IPS DF 6.9 (cell line): Measurements from ENCODE around the gene PADI2.

Experiments
- DNase-seq: peaks from one replicate; pipeline ENCODE4 v3.0.0-alpha.2; 2013; ENCODE audit warnings: low read depth, low spot score
- H3K27ac ChIP-seq: one replicate; pipeline ENCODE4 v1.5.1; 2013; ENCODE audit warnings: low read length, control low read depth
- H3K27me3 ChIP-seq: 2 replicates; pipeline ENCODE4 v1.6.1; 2013; ENCODE audit warnings: mild to moderate bottlenecking, low read length; ENCODE audit not compliant: control insufficient read depth, insufficient read depth
- H3K36me3 ChIP-seq: 2 replicates; pipeline ENCODE4 v1.6.1; 2013; ENCODE audit warnings: low read length; ENCODE audit not compliant: control insufficient read depth, insufficient read depth
- H3K4me1 ChIP-seq: 2 replicates; pipeline ENCODE4 v1.6.1; 2013; ENCODE audit warnings: low read length; ENCODE audit not compliant: control insufficient read depth, insufficient read depth
- H3K4me3 ChIP-seq: 2 replicates; pipeline ENCODE4 v1.5.1; 2013; ENCODE audit warnings: mild to moderate bottlenecking, low read length
- H3K9me3 ChIP-seq: 2 replicates; pipeline ENCODE4 v1.6.1; 2013; ENCODE audit warnings: low read length, inconsistent platforms; ENCODE audit not compliant: control insufficient read depth, insufficient read depth
- WGBS: extraction: QIAGEN DNeasy Blood & Tissue Kit; methylation state at CpG from one replicate; pipeline ENCODE4 v1.1.7; 2013; ENCODE audit warnings: mixed read lengths, missing lambda C conversion rate; ENCODE audit not compliant: insufficient read length, insufficient coverage; 5-methylcytosine and 5-hydroxymethylcytosine counted together

Gene PADI2

DNA sequence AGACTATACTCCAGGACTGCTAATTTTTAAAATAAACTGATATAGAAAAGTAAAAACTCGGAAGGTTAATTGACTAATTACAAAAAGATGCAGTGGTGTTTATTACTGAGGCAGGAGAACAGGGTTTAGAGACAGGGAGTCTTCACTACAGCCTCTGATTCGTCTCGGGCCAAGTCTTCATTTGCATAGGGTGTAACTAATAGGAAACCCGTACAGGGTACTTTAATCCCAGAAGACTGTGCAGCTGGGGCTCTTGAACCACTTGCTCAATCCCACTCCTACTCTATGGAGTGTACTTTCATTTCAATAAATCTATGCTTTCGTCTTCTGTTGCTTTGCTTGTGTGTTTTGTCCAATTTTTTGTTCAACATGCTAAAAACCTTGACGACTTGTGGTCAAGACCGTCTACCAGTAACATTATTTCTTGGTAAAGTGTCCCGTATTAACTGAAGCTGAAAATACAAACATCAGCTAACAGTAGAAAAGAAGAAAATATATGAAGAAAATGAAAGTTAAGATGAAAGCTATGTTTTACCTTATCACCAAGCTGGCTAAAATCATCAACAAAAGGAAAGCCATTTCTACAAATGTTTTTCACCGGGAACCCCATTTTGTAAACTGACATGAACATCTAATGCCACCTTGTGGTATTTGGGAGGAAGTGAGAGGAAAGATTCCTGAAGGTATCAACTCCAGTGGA lies 73.5 kb downstream of the PADI2 start:
- WGBS = no CpG with 5 or more reads among the region's 9 CpGs
- H3K9me3 ChIP-seq = no peaks in the 10 kb centered on the region
- no peak for DNase-seq
- no peaks in the 10 kb centered on the region for H3K4me1 ChIP-seq
- H3K4me3 ChIP-seq = no peak overlapping the region
- H3K36me3 ChIP-seq = peaks cover 4% of the 10 kb centered on the region; the same call in 1 of the 2 replicates
- H3K27me3 ChIP-seq = no peaks in the 10 kb centered on the region
- H3K27ac ChIP-seq = no peak overlapping the region

DNA sequence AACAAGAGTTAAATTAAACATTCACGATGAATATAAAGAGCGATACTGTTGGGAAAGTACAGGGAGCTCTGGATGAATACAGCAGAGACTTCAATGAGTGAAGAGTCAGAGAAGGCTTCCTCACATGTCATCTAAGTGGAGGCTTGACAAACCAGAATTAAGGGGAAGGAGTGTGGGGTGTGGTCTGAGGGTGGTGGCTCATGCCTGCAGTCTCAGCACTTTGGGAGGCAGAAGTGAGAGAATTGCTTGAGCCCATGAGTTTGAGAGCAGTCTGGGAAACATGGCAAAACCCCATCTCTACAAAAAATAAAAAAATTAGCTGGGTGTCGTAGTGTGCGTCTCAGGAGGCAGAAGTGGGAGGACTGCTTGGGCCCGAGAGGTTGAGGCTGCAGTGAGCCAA lies 74.1 kb downstream of the PADI2 start:
- H3K36me3 ChIP-seq = peaks cover 2% of the 10 kb centered on the region; the same call in 1 of the 2 replicates
- no CpG with 5 or more reads among the region's 5 CpGs for WGBS

DNA sequence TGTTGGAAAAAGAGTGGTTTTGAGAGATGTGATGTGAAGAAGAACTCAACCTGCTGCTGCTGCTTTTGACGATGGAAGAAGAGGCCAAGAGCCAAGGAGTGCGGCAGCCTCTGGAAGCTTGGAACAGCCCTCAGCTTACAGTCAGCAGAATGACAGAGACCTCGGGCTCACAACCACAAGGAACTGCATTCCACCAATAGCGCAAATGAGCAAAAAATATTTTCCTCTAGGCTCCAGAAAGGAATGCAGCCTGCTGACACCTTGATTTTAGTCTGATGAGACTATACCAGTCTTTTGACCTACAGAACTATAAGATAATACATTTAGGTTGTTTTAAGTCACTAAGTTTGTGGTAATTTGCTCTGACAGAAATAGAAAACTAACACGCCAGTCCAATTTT lies 75.6 kb downstream of the PADI2 start:
- Histone ChIP-seq H3K36me3 (peaks cover 2% of the 10 kb centered on the region; the same call in 1 of the 2 replicates), H3K27ac (no peak overlapping the region), H3K9me3 (no peaks in the 10 kb centered on the region), H3K4me1 (no peaks in the 10 kb centered on the region), H3K4me3 (no peak overlapping the region), H3K27me3 (no peaks in the 10 kb centered on the region)
- no peak for DNase-seq
- WGBS = no CpG with 5 or more reads among the region's 5 CpGs

More for the DNA sequence above, 74.1 kb downstream of the PADI2 start:
- H3K27me3 ChIP-seq = no peaks in the 10 kb centered on the region
- DNase-seq = no peak
- H3K4me1 ChIP-seq = no peaks in the 10 kb centered on the region
- no peaks in the 10 kb centered on the region for H3K9me3 ChIP-seq
- no peak overlapping the region for H3K4me3 ChIP-seq
- no peak overlapping the region for H3K27ac ChIP-seq

- DNase-seq = no peak
- no peak overlapping the region for H3K4me3 ChIP-seq
- peaks cover 2% of the 10 kb centered on the region; the same call in 1 of the 2 replicates for H3K36me3 ChIP-seq
- H3K4me1 ChIP-seq = no peaks in the 10 kb centered on the region
- H3K27me3 ChIP-seq = no peaks in the 10 kb centered on the region
- H3K9me3 ChIP-seq = no peaks in the 10 kb centered on the region
- WGBS = no CpG with 5 or more reads among the region's 1 CpG
- H3K27ac ChIP-seq = no peak overlapping the region
These were observed 79.1 kb downstream of the PADI2 start for GRCh38 chr1:17040135-17040534.

DNA sequence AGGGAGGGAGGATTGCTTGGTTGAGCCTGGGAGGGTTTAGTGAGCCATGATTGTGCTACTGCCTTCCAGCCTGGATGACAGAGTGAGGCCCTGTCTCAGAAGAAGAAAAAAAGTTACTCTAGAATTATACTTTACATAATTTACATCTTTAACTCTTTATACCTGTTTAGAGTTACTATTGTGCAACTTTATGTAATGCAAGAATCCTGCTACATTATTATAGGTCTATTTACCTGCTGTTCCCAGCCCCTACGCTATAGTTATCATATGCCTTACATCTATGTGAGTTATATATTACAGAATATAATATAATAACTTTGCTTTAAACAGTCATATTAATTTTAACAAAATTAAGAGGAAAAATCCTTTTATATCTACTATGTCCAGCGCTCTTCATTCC lies 79.7 kb downstream of the PADI2 start:
- Histone ChIP-seq H3K36me3 (peaks cover 2% of the 10 kb centered on the region; the same call in 1 of the 2 replicates), H3K9me3 (no peaks in the 10 kb centered on the region), H3K27me3 (no peaks in the 10 kb centered on the region), H3K27ac (no peak overlapping the region), H3K4me1 (no peaks in the 10 kb centered on the region), H3K4me3 (no peak overlapping the region)
- no CpG with 5 or more reads among the region's 2 CpGs for WGBS
- DNase-seq = no peak

DNA sequence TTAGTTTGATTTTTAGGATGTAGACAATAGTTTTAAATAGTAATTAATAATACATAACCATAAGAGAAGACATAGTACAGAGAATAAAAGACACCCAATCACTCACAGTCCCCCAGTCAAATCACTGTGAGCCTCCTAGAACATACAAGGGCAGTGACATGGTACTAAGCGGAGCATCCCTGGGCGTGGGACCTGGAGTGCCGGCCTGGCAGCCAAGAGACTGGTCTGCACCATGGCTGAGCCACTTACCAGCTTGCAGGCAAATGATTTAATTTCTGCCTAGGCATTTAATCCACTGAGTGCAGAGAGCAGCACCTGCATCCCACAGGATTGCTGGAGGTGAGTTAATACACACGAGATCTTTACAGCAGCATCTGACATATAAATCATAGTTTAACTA lies 85.8 kb downstream of the PADI2 start:
- H3K4me1 ChIP-seq = no peaks in the 10 kb centered on the region
- H3K27me3 ChIP-seq = no peaks in the 10 kb centered on the region
- no peak overlapping the region for H3K4me3 ChIP-seq
- DNase-seq = no peak
- H3K27ac ChIP-seq = no peak overlapping the region
- H3K36me3 ChIP-seq = peaks cover 4% of the 10 kb centered on the region; the same call in 1 of the 2 replicates
- H3K9me3 ChIP-seq = no peaks in the 10 kb centered on the region
- no CpG with 5 or more reads among the region's 4 CpGs for WGBS

DNA sequence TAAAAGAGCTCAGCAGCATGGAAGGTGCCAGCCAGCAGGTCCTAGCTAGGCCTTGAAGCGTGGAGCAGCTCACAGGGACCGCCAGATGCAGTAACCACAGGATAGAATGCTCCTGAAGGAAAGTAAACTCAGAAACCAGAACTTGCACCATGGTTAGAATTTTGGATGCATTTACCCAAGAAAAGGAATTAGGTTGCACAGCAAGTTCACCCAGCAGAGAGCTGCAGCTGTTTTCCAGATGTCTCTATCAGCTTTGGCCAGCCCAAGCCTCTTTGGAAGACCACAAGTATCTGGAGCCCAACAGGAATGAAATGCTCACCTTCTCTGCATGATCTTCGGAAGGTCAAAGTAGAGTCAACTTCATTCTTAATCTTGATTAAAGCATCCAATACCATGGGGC lies 86.5 kb downstream of the PADI2 start:
- no peaks in the 10 kb centered on the region for H3K27me3 ChIP-seq
- no peak for DNase-seq
- H3K36me3 ChIP-seq = peaks cover 4% of the 10 kb centered on the region; the same call in 1 of the 2 replicates
- H3K9me3 ChIP-seq = no peaks in the 10 kb centered on the region
- H3K4me3 ChIP-seq = no peak overlapping the region
- no peak overlapping the region for H3K27ac ChIP-seq
- no CpG with 5 or more reads among the region's 3 CpGs for WGBS
- no peaks in the 10 kb centered on the region for H3K4me1 ChIP-seq

GRCh38 chr1:17031436-17031835 lies 87.8 kb downstream of the PADI2 start:
- no peak for DNase-seq
- Histone ChIP-seq H3K36me3 (peaks cover 12% of the 10 kb centered on the region; the same call in 1 of the 2 replicates), H3K4me3 (no peak overlapping the region), H3K27me3 (no peaks in the 10 kb centered on the region), H3K9me3 (no peaks in the 10 kb centered on the region), H3K27ac (no peak overlapping the region), H3K4me1 (no peaks in the 10 kb centered on the region)
- no CpG with 5 or more reads among the region's 4 CpGs for WGBS

- Histone ChIP-seq H3K4me1 (no peaks in the 10 kb centered on the region), H3K27ac (no peak overlapping the region), H3K9me3 (no peaks in the 10 kb centered on the region), H3K27me3 (no peaks in the 10 kb centered on the region), H3K4me3 (no peak overlapping the region), H3K36me3 (peaks cover 14% of the 10 kb centered on the region; the same call in 1 of the 2 replicates)
- no peak for DNase-seq
- no CpG with 5 or more reads among the region's 4 CpGs for WGBS
These were observed 89.0 kb downstream of the PADI2 start for GRCh38 chr1:17030206-17030605.

GRCh38 chr1:17028662-17029188 lies 90.5 kb downstream of the PADI2 start:
- WGBS = no CpG with 5 or more reads among the region's 5 CpGs

DNA sequence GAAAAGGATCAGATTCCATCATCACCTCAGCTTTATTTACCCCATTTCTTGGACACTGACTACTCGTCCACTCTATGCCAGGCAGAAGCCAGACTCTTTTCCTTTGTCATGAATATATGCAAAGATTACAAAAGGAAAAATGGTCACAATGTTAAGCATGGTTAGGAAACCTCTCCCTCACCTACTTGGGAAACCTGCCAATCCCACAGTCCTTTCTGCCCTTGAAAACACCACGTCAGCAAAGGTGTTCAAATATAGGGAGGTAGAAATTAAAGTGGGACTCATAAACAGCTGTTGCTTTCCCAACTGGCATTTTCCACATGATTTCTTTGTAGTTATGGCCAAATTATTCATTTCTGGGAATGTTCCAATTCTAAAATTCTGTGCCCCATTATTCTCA lies 91.4 kb downstream of the PADI2 start:
- WGBS = no CpG with 5 or more reads among the region's 2 CpGs
- Histone ChIP-seq H3K9me3 (no peaks in the 10 kb centered on the region), H3K4me3 (no peak overlapping the region), H3K27me3 (no peaks in the 10 kb centered on the region), H3K27ac (no peak overlapping the region), H3K36me3 (peaks cover 23% of the 10 kb centered on the region; the same call in 1 of the 2 replicates), H3K4me1 (no peaks in the 10 kb centered on the region)
- DNase-seq = no peak

More at GRCh38 chr1:17028662-17029188, 90.5 kb downstream of the PADI2 start:
- no peak for DNase-seq
- Histone ChIP-seq H3K27me3 (no peaks in the 10 kb centered on the region), H3K27ac (no peak overlapping the region), H3K4me3 (no peak overlapping the region), H3K9me3 (no peaks in the 10 kb centered on the region), H3K36me3 (peaks cover 20% of the 10 kb centered on the region; the same call in 1 of the 2 replicates), H3K4me1 (no peaks in the 10 kb centered on the region)
